Activated B cell treated with CpG ODN at 0.5 μM for 24 hours (primary cell): ENCODE measurements around the gene ACTC1. TPM values are rescaled to one million over a fixed set of nuclear protein-coding genes. Genes with fewer than 3 reads are reported as not detected.

ENCODE experiments used
- ATAC-seq: fragments of 200-7000 bp; cut with Tn5 transposase; one replicate; pipeline ENCODE4 v1.10.0; 2021; ENCODE audit warnings: low read depth, mild to moderate bottlenecking, moderate library complexity
- CTCF ChIA-PET: fragments of 350-600 bp; sonication (Branson Sonifier 250); formaldehyde crosslinking; loops from one replicate; lab custom pipeline; 2021; ENCODE audit warnings: antibody characterized with exemption; lab: Charles Lee
- POLR2A ChIA-PET: fragments of 350-600 bp; sonication (Branson Sonifier 250); formaldehyde crosslinking; loops from one replicate; lab custom pipeline; 2021; ENCODE audit warnings: antibody characterized with exemption; lab: Charles Lee
- DNase-seq: peaks from one replicate; pipeline ENCODE4 v3.0.0; 2022
- H3K27ac Mint-ChIP-seq: one replicate; pipeline ENCODE4 v1.8.0; 2020; ENCODE audit warnings: mixed read lengths
- H3K27me3 Mint-ChIP-seq: one replicate; pipeline ENCODE4 v1.8.0; 2021; ENCODE audit warnings: mixed read lengths
- H3K36me3 Mint-ChIP-seq: one replicate; pipeline ENCODE4 v1.8.0; 2021; ENCODE audit warnings: low read depth, mixed read lengths
- H3K4me1 Mint-ChIP-seq: one replicate; pipeline ENCODE4 v1.8.0; 2021; ENCODE audit warnings: mixed read lengths
- H3K4me3 Mint-ChIP-seq: one replicate; pipeline ENCODE4 v1.8.0; 2020; ENCODE audit warnings: mild to moderate bottlenecking, mixed read lengths
- H3K9me3 Mint-ChIP-seq: one replicate; pipeline ENCODE4 v1.8.0; 2020; ENCODE audit warnings: mixed read lengths
- CTCF ChIP-seq: fragments of 200-600 bp; IDR thresholded peaks from one replicate; pipeline ENCODE4 v1.8.0; 2022; ENCODE audit warnings: antibody characterized with exemption, mild to moderate bottlenecking
- intact Hi-C: fragments of 100-400 bp; cut with micrococcal nuclease; formaldehyde crosslinking; loops from one replicate; pipeline ENCODE4 v1.15.1; 2024
- total RNA-seq: library from RNA; stranded (reverse); gene quantifications from 2 replicates; pipeline ENCODE4 v1.2.3, GENCODE V29; 2022

The ACTC1 gene
- total RNA-seq, 1 donor from 2014 or later = not detected

GRCh38 chr15:34783991-34784390 is 11.4 kb downstream of the ACTC1 start:
- DNase-seq (no peak), ATAC-seq (no peak)
- no peak for TF ChIP-seq CTCF
- H3K9me3 Mint-ChIP-seq = peaks cover 16% of the 10 kb centered on the region
- no peak overlapping the region for H3K27ac Mint-ChIP-seq
- H3K27me3 Mint-ChIP-seq = peaks cover 8% of the 10 kb centered on the region
- CTCF ChIA-PET = no interaction called here
- H3K4me1 Mint-ChIP-seq = no peaks in the 10 kb centered on the region
- no peaks in the 10 kb centered on the region for H3K36me3 Mint-ChIP-seq
- H3K4me3 Mint-ChIP-seq = no peak overlapping the region
- POLR2A ChIA-PET = no interaction called here
- intact Hi-C loops = no loop called here

- Mint-ChIP-seq H3K4me1 (no peaks in the 10 kb centered on the region), H3K36me3 (no peaks in the 10 kb centered on the region), H3K27me3 (peaks cover 8% of the 10 kb centered on the region), H3K27ac (no peak overlapping the region), H3K4me3 (no peak overlapping the region), H3K9me3 (peaks cover 16% of the 10 kb centered on the region)
- CTCF ChIA-PET = no interaction called here
- intact Hi-C loops = no loop called here
- TF ChIP-seq CTCF = no peak
- POLR2A ChIA-PET = no interaction called here
- ATAC-seq = no peak
- no peak for DNase-seq
These were observed 11.9 kb downstream of the ACTC1 start for GRCh38 chr15:34783431-34783830.

DNA sequence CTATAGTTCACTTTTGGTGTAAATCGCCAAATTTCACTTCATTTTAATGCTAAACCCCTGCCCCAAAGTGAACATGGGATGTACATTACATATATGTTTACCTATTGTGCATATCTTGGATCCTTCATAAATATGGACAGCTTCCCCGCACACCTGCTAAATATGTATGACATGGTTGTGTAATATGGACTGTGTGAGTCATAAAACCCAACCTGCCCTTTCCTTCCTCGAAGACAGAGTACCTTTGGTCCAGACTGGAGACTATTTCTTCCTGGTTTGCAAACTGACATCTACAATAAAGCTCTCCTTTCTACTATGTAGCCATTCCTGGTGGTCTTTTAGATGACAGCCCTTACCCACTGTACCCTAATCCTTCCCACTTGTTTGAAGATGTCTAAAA is 12.4 kb downstream of the ACTC1 start:
- ChIA-PET POLR2A (no interaction called here), CTCF (no interaction called here)
- no peak for TF ChIP-seq CTCF
- H3K36me3 Mint-ChIP-seq = no peaks in the 10 kb centered on the region
- H3K9me3 Mint-ChIP-seq = peaks cover 16% of the 10 kb centered on the region
- H3K27me3 Mint-ChIP-seq = peaks cover 8% of the 10 kb centered on the region
- intact Hi-C loops = no loop called here
- H3K4me3 Mint-ChIP-seq = no peak overlapping the region
- ATAC-seq (no peak), DNase-seq (no peak)
- no peak overlapping the region for H3K27ac Mint-ChIP-seq
- H3K4me1 Mint-ChIP-seq = no peaks in the 10 kb centered on the region

DNA sequence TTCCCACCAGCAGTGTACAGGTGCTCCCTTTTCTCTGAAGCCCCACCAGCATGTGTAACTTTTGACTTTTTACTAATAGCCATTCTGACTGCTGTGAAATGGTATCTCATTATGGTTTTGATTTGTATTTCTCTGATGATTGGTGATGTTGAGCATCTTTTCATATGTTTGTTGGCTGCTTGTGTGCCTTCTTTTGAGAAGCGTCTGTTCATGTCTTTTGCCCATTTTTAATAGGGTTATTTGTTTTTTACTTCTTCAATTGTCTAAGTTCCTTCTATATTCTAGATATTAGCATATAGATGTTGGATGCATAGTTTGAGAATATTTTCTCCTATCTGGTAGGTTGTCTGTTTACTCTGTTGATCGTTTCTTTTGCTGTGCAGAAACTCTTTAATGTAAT is 14.6 kb downstream of the ACTC1 start:
- Mint-ChIP-seq H3K27me3 (peaks cover 3% of the 10 kb centered on the region), H3K9me3 (peaks cover 16% of the 10 kb centered on the region), H3K27ac (no peak overlapping the region), H3K4me3 (no peak overlapping the region), H3K36me3 (no peaks in the 10 kb centered on the region), H3K4me1 (no peaks in the 10 kb centered on the region)
- ATAC-seq (no peak), DNase-seq (no peak)
- ChIA-PET POLR2A (no interaction called here), CTCF (no interaction called here)
- intact Hi-C loops = no loop called here
- TF ChIP-seq CTCF = no peak

DNA sequence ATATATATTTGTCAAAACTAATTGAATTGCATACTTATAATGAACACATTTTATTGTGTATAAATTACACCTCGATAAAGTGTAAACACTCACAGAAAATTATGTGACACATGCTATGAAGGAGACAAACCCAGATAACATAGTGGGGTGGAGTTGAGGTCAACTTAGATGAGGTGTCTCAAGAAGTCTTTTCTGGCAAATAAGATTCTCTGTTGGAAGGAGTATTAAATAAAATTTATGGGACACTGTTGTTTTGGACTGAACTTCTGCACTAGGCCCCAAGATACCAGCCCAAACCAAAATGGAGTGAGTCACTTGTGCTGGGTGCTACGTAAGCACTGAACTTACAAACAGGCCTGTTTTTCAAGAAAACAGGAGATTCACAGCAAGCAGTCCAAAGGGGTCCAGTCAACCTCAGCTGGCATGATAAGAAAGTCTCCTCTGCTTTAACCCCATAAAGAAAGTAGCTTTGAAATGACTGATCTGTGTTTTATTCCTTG is 18.7 kb downstream of the ACTC1 start:
- DNase-seq = no peak
- Mint-ChIP-seq H3K27me3 (peaks cover under 1% of the 10 kb centered on the region), H3K36me3 (no peaks in the 10 kb centered on the region), H3K9me3 (peaks cover 14% of the 10 kb centered on the region), H3K27ac (no peak overlapping the region), H3K4me1 (no peaks in the 10 kb centered on the region), H3K4me3 (no peak overlapping the region)
- ATAC-seq = no peak
- ChIA-PET CTCF (no interaction called here), POLR2A (no interaction called here)
- intact Hi-C loops = no loop called here
- TF ChIP-seq CTCF = no peak
